Measurements from ENCODE around the gene SHC2. TPM values are rescaled to one million over a fixed set of nuclear protein-coding genes. Genes with fewer than 3 reads are reported as not detected.

SHC2 gene
- total and polyA plus RNA-seq, 2 of the 13 experiments (the other 11 are each of a cell fraction or from before 2014, with no cell fraction given): 9.0 to 18.3 TPM

- TF ChIP-seq ZNF18 (CRISPR knock-in tag; IDR thresholded peaks at IDR 0.05; ENCODE audit: insufficient replicate concordance): peak; percentile 53
- peak; percentile 95 for TF ChIP-seq ZNF263 (CRISPR knock-in tag; IDR thresholded peaks at IDR 0.05)
- 0 out of 2 replicates have a peak, but pooled peaks have one; percentile 8 for TF ChIP-seq ZNF609 (CRISPR knock-in tag; IDR thresholded peaks at IDR 0.05; ENCODE audit: borderline replicate concordance)
- peak; percentile 71; the same call in 1 of the 2 replicates for TF ChIP-seq NAIF1 (CRISPR knock-in tag; IDR thresholded peaks at IDR 0.05; ENCODE audit: borderline replicate concordance)
- 0 out of 2 replicates have a peak, but pooled peaks have one; percentile 57 for TF ChIP-seq ZNF576 (CRISPR knock-in tag; IDR thresholded peaks at IDR 0.05)
- TF ChIP-seq DZIP1 (CRISPR knock-in tag; IDR thresholded peaks at IDR 0.05): 0 out of 2 replicates have a peak, but pooled peaks have one; percentile 18
- peak; percentile 36; the same call in 1 of the 2 replicates for TF ChIP-seq ZC3H4 (CRISPR knock-in tag; IDR thresholded peaks at IDR 0.05; ENCODE audit: borderline replicate concordance)
- 0 out of 2 replicates have a peak, but pooled peaks have one; percentile 24 for TF ChIP-seq DMTF1 (CRISPR knock-in tag; IDR thresholded peaks at IDR 0.05)
- 0 out of 2 replicates have a peak, but pooled peaks have one; percentile 11 for TF ChIP-seq ZNF552 (CRISPR knock-in tag; IDR thresholded peaks at IDR 0.05; ENCODE audit: borderline replicate concordance)
- peak; percentile 22; the same call in 1 of the 2 replicates for TF ChIP-seq DMAP1 (CRISPR knock-in tag; IDR thresholded peaks at IDR 0.05)
- no peak for TF ChIP-seq ZKSCAN8 (CRISPR knock-in tag; IDR thresholded peaks at IDR 0.05; ENCODE audit: borderline replicate concordance)
- peak; percentile 64; the same call in 1 of the 2 replicates for TF ChIP-seq TIGD3 (CRISPR knock-in tag; IDR thresholded peaks at IDR 0.05; ENCODE audit: borderline replicate concordance)
- peak; percentile 24; the same call in 1 of the 2 replicates for TF ChIP-seq HIVEP1 (CRISPR knock-in tag; IDR thresholded peaks at IDR 0.05)
These were observed 28.8 kb upstream of the SHC2 start (continued) for GRCh38 chr19:489418-490196.
